Tibial nerve (tissue), 4 donors: ENCODE measurements around the gene AP2A2.

ENCODE experiments used
- CTCF ChIP-seq, 5 experiments: fragments of 200-600 bp in 3 of 5; fragments of 450-650 bp in 2 of 5; sonication (generic) in 3 of 5; IDR thresholded peaks; one replicate each; pipeline ENCODE4 v1.5.1; 2016 to 2019; ENCODE audit warnings: antibody characterized with exemption in 5 of 5, mild to moderate bottlenecking in 3 of 5, moderate library complexity in 2 of 5
- EP300 ChIP-seq, 2 donors: sonication (generic); formaldehyde crosslinking; IDR thresholded peaks; one replicate each; pipeline ENCODE4 v1.6.1; 2017; ENCODE audit warnings: antibody characterized with exemption in 2 of 2, mild to moderate bottlenecking in 1 of 2
- POLR2A ChIP-seq, 2 donors: fragments of 450-650 bp; IDR thresholded peaks; one replicate each; pipeline ENCODE4 v1.6.1; 2017; ENCODE audit warnings: antibody characterized with exemption in 2 of 2, mild to moderate bottlenecking in 2 of 2, moderate library complexity in 2 of 2

GRCh38 chr11:940496-941135 lies 14.9 kb downstream of the AP2A2 start:
- TF ChIP-seq POLR2A (IDR thresholded peaks at IDR 0.05) (no peak), CTCF (IDR thresholded peaks at IDR 0.05) (no peak), EP300 (IDR thresholded peaks at IDR 0.05) (no peak)
